Body of pancreas (tissue), 4 donors: Measurements from ENCODE around the gene GHDC. TPM values are rescaled to one million over a fixed set of nuclear protein-coding genes. Genes with fewer than 3 reads are reported as not detected.
"Not testable (repeated sequence)": the region's sequence is repeated elsewhere in the genome, so short reads cannot be mapped to it uniquely, and the experiment has no call there.

Source experiments
- ATAC-seq: fragments of 150-250 bp; one replicate; pipeline ENCODE4 v1.9.1; 2016
- DNase-seq, 4 donors: peaks; one replicate each; pipeline ENCODE4 v3.0.0-alpha.2; 2019
- H3K27ac ChIP-seq, 4 donors: fragments of 200-600 bp; sonication (generic); 1 replicate in 3 of 4; 2 replicates in 1 of 4; pipeline versions ENCODE4 v1.5.1 to v1.6.1; 2016 to 2019; ENCODE audit warnings: mild to moderate bottlenecking in 1 of 4, mixed read lengths in 1 of 4, moderate library complexity in 1 of 4
- H3K27me3 ChIP-seq, 2 donors: fragments of 200-600 bp; sonication (generic); one replicate each; pipeline ENCODE4 v1.6.0; 2016; ENCODE audit warnings: mild to moderate bottlenecking in 1 of 2
- H3K36me3 ChIP-seq, 2 donors: fragments of 200-600 bp; sonication (generic); replicated peaks in 1 of 2; 2 replicates each; pipeline ENCODE4 v1.5.1; 2016; ENCODE audit warnings: low read depth in 2 of 2; ENCODE audit not compliant: insufficient read depth in 1 of 2
- H3K4me1 ChIP-seq: fragments of 200-600 bp; sonication (generic); one replicate; pipeline ENCODE4 v1.6.0; 2016
- H3K4me3 ChIP-seq, 2 donors: fragments of 200-600 bp; sonication (generic); 1 replicate in 1 of 2; 2 replicates in 1 of 2; pipeline ENCODE4 v1.5.1; 2016 to 2019
- H3K9me3 ChIP-seq, 3 donors: fragments of 200-600 bp; sonication (generic); 1 replicate in 2 of 3; 2 replicates in 1 of 3; pipeline ENCODE4 v1.5.1; 2016
- POLR2A ChIP-seq, 3 donors: fragments of 450-650 bp; IDR thresholded peaks; one replicate each; pipeline ENCODE4 v1.6.1; 2016; ENCODE audit warnings: antibody characterized with exemption in 3 of 3, mild to moderate bottlenecking in 2 of 3
- WGBS, 2 donors: methylation state at CpG; one replicate each; pipeline ENCODE4 v1.1.5; 2017; 5-methylcytosine and 5-hydroxymethylcytosine counted together
- intact Hi-C: fragments of 100-400 bp; cut with DNase I; formaldehyde crosslinking; loops from one replicate; pipeline ENCODE4 v1.15.1; 2023
- total RNA-seq, 2 donors: library from RNA; depleted of rRNA; stranded (reverse); fragments of >200 nt; gene quantifications; one replicate each; pipeline ENCODE4 v1.1.0, GENCODE V29; 2016
- TF ChIP-seq, protein P1 (sequence below), 7 experiments: fragments of 450-650 bp in 4 of 7; fragments of 200-600 bp in 3 of 7; sonication (generic) in 3 of 7; IDR thresholded peaks; one replicate each; pipeline ENCODE4 v1.5.1; 2016 to 2019; ENCODE audit warnings: antibody characterized with exemption in 7 of 7

Gene GHDC
- total RNA-seq, 2 donors from 2014 or later = 35.8 to 42.2 TPM

DNA sequence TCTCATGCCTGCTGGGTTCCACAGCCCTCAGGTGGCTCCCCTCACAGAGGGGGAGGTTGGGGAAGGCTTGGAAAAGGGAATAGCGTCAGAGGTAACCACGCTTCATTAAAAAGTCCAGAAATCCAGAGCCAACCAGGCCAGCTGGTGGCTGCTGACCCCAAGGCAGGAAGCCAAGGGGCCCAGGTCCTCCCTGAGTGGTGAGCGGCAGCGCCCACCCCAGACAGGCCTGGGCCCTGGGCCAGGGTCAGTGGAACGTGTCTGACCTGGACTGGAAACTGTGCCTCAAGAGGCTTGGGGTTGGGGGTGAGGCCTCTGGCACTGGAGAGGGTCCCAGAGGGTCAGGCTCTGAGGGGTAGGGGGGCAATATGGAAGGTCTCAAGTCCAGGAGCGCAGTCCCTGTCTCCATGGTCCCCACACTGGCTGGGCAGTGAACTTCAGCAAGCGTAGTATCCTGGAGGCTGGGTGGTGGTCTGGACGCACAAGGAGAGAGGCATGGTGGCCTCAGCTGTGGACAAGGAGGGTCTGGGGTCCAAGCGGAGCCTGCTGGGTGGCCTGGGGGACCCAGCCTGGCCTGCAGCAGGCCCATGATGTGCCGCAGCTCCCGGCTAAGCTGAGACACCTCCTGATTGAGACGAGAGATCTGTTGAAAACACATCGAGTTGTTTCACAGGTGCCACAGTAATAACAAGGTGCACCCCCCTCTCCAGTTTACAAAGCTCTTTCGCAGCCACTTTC lies 34.3 kb downstream of the GHDC start:
- no peak overlapping the region for H3K27ac ChIP-seq
- intact Hi-C loops = no loop called here
- DNase-seq = no peak

DNA sequence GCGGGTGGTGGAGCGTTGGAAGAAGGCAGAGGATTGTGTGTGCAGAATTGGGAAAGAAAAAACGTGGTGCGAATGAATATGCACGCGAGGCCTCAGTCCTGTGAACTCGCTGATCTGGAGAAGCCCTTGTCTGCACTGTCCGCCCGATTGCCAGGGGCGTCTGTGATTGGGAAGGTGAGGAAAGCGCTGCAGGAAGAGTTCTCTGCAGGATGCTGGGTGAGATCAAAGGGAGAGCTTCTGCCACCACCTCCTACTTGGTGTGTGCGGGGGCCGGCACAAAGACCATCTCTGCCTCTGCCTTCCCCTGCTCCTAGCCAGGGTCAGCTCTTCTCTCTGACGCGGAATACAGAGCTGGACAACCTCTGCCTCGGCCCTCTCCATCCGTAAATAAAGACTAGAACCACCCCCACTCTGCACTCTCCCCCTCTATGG lies 38.7 kb downstream of the GHDC start:
- TF ChIP-seq POLR2A (IDR thresholded peaks at IDR 0.05) = no peak
- TF ChIP-seq, protein P1, sequence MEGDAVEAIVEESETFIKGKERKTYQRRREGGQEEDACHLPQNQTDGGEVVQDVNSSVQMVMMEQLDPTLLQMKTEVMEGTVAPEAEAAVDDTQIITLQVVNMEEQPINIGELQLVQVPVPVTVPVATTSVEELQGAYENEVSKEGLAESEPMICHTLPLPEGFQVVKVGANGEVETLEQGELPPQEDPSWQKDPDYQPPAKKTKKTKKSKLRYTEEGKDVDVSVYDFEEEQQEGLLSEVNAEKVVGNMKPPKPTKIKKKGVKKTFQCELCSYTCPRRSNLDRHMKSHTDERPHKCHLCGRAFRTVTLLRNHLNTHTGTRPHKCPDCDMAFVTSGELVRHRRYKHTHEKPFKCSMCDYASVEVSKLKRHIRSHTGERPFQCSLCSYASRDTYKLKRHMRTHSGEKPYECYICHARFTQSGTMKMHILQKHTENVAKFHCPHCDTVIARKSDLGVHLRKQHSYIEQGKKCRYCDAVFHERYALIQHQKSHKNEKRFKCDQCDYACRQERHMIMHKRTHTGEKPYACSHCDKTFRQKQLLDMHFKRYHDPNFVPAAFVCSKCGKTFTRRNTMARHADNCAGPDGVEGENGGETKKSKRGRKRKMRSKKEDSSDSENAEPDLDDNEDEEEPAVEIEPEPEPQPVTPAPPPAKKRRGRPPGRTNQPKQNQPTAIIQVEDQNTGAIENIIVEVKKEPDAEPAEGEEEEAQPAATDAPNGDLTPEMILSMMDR (IDR thresholded peaks at IDR 0.05) = no peak
- Histone ChIP-seq H3K27me3 (no peaks in the 10 kb centered on the region), H3K9me3 (no peaks in the 10 kb centered on the region), H3K4me3 (peak overlapping the region; percentile 13 to 21), H3K27ac (peak overlapping the region in 1 of 4 donors; percentile 64), H3K36me3 (no peaks in the 10 kb centered on the region), H3K4me1 (peaks cover 30% of the 10 kb centered on the region)
- ATAC-seq = no peak
- intact Hi-C loops = no loop called here
- 48 to 62% methylated on average over 17 of the region's 17 CpGs for WGBS, 2 donors
- no peak for DNase-seq

More for the DNA sequence above, 34.3 kb downstream of the GHDC start:
- H3K9me3 ChIP-seq = no peaks in the 10 kb centered on the region
- no peaks in the 10 kb centered on the region for H3K36me3 ChIP-seq
- ATAC-seq = no peak
- no peak overlapping the region for H3K4me3 ChIP-seq
- H3K4me1 ChIP-seq = peaks cover 7% of the 10 kb centered on the region
- 77 to 80% methylated on average over 6 to 14 of the region's 14 CpGs for WGBS, 2 donors
- no peaks in the 10 kb centered on the region for H3K27me3 ChIP-seq
- TF ChIP-seq POLR2A (IDR thresholded peaks at IDR 0.05) = no peak
- TF ChIP-seq, protein P1 (IDR thresholded peaks at IDR 0.05) = no peak

DNA sequence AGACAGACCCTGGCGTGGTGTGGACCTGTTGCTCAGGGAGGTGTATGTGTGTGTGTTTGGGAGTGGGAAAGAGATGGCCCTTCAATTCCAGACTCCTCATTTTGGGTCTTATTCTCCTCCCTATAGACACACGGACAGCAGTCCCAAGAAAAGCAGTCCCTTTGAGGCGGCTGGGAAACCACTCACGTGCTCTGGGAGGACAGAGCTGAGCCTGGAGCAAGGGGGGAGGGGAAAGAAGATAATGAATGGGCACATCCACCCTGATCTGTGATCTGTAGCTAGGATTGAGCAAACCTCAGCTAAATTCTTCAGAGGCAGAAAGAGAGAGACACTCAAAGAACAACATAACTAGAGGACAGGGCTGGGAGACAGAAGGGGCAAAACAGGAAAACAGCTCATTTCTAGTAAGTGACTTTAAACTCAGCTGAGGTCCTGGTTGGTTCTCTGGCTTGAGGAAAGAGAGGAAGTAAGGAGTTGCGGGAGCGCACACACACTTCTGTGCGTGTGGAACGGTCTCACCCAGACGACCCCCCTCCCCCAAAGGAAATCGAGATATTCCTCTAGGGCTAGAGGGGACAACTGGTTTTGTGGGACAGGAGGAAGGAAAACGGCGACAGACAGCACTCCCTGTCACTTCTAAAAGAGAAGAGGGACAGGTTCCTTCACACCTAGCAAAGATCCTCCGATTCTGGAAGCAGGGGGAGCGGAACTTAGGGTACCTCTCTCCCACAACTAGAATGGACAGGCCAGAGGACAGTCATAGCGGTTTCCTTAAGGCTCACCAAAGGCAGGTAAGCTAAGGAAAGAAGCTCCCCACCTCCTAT lies 40.2 kb downstream of the GHDC start:
- no peak for DNase-seq
- H3K4me1 ChIP-seq = peaks cover 30% of the 10 kb centered on the region
- H3K9me3 ChIP-seq = no peaks in the 10 kb centered on the region
- H3K27ac ChIP-seq = peak overlapping the region in 3 of 4 donors; percentile 47 to 81 (median 79)
- intact Hi-C loops = no loop called here
- H3K27me3 ChIP-seq = no peaks in the 10 kb centered on the region
- no peak for ATAC-seq
- no peaks in the 10 kb centered on the region for H3K36me3 ChIP-seq
- WGBS, 2 donors = 4 to 6% methylated on average over 14 to 15 of the region's 15 CpGs
- TF ChIP-seq POLR2A (IDR thresholded peaks at IDR 0.05) = no peak
- TF ChIP-seq, protein P1 (IDR thresholded peaks at IDR 0.05) = no peak
- peak overlapping the region; percentile 64 to 85 for H3K4me3 ChIP-seq

DNA sequence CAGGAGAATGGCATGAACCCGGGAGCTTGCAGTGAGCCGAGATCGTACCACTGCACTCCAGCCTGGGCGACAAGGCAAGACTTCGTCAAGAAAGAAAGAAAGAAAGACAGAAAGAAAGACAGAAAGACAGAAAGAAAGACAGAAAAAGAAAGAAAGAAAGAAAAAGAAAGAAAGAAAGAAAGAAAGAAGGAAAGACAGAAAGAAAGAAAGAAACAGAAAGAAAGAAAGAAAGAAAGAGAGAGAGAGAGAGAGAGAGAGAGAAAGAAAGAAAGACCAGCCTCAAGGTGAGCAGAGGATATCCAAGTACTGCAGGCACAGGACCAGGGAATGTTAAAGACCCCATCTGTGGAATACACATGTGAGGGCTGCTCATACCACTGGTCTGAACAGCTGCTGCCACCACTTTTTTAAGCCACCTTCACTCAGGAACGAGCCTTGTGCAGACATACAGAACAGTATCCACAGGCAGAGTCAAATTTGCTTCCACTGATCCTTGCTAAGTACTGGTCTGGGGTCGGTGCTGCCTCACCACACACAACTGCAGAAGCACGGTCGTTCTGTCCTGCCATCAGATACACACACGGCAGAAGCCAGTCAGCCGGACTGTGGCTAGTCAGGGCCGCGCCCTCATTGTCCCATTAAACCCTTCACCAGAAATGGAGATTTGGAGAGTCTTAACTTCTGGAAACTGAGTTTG lies 47.2 kb downstream of the GHDC start:
- 85 to 87% methylated on average over 13 of the region's 13 CpGs for WGBS, 2 donors
- DNase-seq (no peak), ATAC-seq (no peak)
- no peaks in the 10 kb centered on the region for H3K9me3 ChIP-seq
- intact Hi-C loops = no loop called here
- H3K36me3 ChIP-seq = peaks cover 0 to 4% of the 10 kb centered on the region in 2 donors
- no peak overlapping the region for H3K27ac ChIP-seq
- H3K4me1 ChIP-seq = peaks cover 12% of the 10 kb centered on the region
- H3K27me3 ChIP-seq = no peaks in the 10 kb centered on the region
- TF ChIP-seq, protein P1 (IDR thresholded peaks at IDR 0.05) = no peak
- no peak for TF ChIP-seq POLR2A (IDR thresholded peaks at IDR 0.05)
- no peak overlapping the region for H3K4me3 ChIP-seq

DNA sequence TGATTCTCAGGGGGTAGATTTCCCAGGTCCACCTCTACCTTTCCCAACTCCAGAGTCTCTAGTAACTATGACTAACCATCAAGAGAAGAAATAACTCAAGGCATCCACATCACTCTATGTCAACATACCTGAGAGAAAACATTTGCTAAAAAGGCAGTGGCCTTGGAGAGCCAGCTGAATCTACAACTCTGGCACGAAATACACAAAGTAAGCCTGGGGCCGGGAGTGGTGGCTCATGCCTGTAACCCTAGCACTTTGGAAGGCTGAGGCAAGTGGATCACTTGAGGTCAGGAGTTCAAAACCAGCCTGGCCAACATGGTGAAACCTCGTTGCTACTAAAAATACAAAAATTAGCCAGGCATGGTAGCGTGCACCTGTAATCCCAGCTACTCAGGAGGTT lies 51.2 kb downstream of the GHDC start:
- peak; percentile 40 to 77 (median 65) for DNase-seq
- WGBS, 2 donors = 29 to 30% methylated on average over 4 of the region's 4 CpGs
- ATAC-seq = peak; percentile 67
- H3K9me3 ChIP-seq, intact Hi-C loops, H3K36me3 ChIP-seq, H3K4me3 ChIP-seq, H3K27me3 ChIP-seq: not testable (repeated sequence)
- peak overlapping the region in 3 of 4 donors; percentile 33 to 60 (median 53) for H3K27ac ChIP-seq
- H3K4me1 ChIP-seq = peaks cover 31% of the 10 kb centered on the region
